Measurements from ENCODE around the gene ETV1. TPM values are rescaled to one million over a fixed set of nuclear protein-coding genes. Genes with fewer than 3 reads are reported as not detected.

ETV1 gene
- total RNA-seq, 1 experiment from 2014 or later = 7.4 TPM

GRCh38 chr7:13856012-13856411, 133.5 kb downstream of the ETV1 start:
- TF ChIP-seq, protein P1, sequence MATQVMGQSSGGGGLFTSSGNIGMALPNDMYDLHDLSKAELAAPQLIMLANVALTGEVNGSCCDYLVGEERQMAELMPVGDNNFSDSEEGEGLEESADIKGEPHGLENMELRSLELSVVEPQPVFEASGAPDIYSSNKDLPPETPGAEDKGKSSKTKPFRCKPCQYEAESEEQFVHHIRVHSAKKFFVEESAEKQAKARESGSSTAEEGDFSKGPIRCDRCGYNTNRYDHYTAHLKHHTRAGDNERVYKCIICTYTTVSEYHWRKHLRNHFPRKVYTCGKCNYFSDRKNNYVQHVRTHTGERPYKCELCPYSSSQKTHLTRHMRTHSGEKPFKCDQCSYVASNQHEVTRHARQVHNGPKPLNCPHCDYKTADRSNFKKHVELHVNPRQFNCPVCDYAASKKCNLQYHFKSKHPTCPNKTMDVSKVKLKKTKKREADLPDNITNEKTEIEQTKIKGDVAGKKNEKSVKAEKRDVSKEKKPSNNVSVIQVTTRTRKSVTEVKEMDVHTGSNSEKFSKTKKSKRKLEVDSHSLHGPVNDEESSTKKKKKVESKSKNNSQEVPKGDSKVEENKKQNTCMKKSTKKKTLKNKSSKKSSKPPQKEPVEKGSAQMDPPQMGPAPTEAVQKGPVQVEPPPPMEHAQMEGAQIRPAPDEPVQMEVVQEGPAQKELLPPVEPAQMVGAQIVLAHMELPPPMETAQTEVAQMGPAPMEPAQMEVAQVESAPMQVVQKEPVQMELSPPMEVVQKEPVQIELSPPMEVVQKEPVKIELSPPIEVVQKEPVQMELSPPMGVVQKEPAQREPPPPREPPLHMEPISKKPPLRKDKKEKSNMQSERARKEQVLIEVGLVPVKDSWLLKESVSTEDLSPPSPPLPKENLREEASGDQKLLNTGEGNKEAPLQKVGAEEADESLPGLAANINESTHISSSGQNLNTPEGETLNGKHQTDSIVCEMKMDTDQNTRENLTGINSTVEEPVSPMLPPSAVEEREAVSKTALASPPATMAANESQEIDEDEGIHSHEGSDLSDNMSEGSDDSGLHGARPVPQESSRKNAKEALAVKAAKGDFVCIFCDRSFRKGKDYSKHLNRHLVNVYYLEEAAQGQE (IDR thresholded peaks at IDR 0.05; ENCODE audit: insufficient read depth in 1 of 2, low read depth in 2 of 2, low read length in 1 of 2) = no peak
- no peak for TF ChIP-seq SIN3A (IDR thresholded peaks at IDR 0.05; ENCODE audit: borderline replicate concordance, insufficient read depth, low read depth, low read length)
- TF ChIP-seq TCF7L2 (IDR thresholded peaks at IDR 0.05; ENCODE audit: low read depth, low read length) = no peak
- TF ChIP-seq POLR2AphosphoS5 (IDR thresholded peaks at IDR 0.05; ENCODE audit: low read depth, low read length) = no peak
- TF ChIP-seq, protein P2, sequence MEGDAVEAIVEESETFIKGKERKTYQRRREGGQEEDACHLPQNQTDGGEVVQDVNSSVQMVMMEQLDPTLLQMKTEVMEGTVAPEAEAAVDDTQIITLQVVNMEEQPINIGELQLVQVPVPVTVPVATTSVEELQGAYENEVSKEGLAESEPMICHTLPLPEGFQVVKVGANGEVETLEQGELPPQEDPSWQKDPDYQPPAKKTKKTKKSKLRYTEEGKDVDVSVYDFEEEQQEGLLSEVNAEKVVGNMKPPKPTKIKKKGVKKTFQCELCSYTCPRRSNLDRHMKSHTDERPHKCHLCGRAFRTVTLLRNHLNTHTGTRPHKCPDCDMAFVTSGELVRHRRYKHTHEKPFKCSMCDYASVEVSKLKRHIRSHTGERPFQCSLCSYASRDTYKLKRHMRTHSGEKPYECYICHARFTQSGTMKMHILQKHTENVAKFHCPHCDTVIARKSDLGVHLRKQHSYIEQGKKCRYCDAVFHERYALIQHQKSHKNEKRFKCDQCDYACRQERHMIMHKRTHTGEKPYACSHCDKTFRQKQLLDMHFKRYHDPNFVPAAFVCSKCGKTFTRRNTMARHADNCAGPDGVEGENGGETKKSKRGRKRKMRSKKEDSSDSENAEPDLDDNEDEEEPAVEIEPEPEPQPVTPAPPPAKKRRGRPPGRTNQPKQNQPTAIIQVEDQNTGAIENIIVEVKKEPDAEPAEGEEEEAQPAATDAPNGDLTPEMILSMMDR (IDR thresholded peaks at IDR 0.05) = no peak
- Histone ChIP-seq H3K27me3 (ENCODE audit: control insufficient read depth, insufficient read depth, low read length) (no peaks in the 10 kb centered on the region), H3K9me3 (ENCODE audit: control insufficient read depth, insufficient read depth, low read depth, low read length) (no peaks in the 10 kb centered on the region), H3K27ac (ENCODE audit: low read length) (no peak overlapping the region), H3K4me3 (ENCODE audit: low read depth in 2 of 2, low read length in 2 of 2) (no peak overlapping the region), H3K36me3 (ENCODE audit: control insufficient read depth, insufficient read depth, low read length) (no peaks in the 10 kb centered on the region), H3K4me1 (ENCODE audit: control insufficient read depth, insufficient read depth, low read length) (no peaks in the 10 kb centered on the region)
- POLR2A ChIA-PET = no interaction called here
- CTCF ChIA-PET = no interaction called here
- intact Hi-C loops (cut with micrococcal nuclease; ENCODE audit: unreplicated experiment) = no loop called here
- ATAC-seq = no peak
- BruUV-seq (replicated peaks) = no TSS peak
- in situ Hi-C loops (cut with HindIII; ENCODE audit: low pct_unique_long_range_greater_than_20kb, low sequenced_read_pairs) = no loop called here
- no peak for DNase-seq (ENCODE audit: low read depth, low spot score)

GRCh38 chr7:13852281-13852968, 137.0 kb downstream of the ETV1 start:
- BruUV-seq (replicated peaks) = no TSS peak
- ChIA-PET CTCF (no interaction called here), POLR2A (no interaction called here)
- in situ Hi-C loops (cut with HindIII; ENCODE audit: low pct_unique_long_range_greater_than_20kb, low sequenced_read_pairs) (no loop called here), intact Hi-C loops (cut with micrococcal nuclease; ENCODE audit: unreplicated experiment) (no loop called here)
- TF ChIP-seq, protein P2 (IDR thresholded peaks at IDR 0.05) = no peak
- TF ChIP-seq TCF7L2 (IDR thresholded peaks at IDR 0.05; ENCODE audit: low read depth, low read length) = no peak
- no peak for TF ChIP-seq POLR2AphosphoS5 (IDR thresholded peaks at IDR 0.05; ENCODE audit: low read depth, low read length)
- no peak for TF ChIP-seq SIN3A (IDR thresholded peaks at IDR 0.05; ENCODE audit: borderline replicate concordance, insufficient read depth, low read depth, low read length)
- ATAC-seq (no peak), DNase-seq (ENCODE audit: low read depth, low spot score) (no peak)
- H3K4me3 ChIP-seq (ENCODE audit: low read depth in 2 of 2, low read length in 2 of 2) = no peak overlapping the region
- H3K27me3 ChIP-seq (ENCODE audit: control insufficient read depth, insufficient read depth, low read length) = no peaks in the 10 kb centered on the region
- H3K4me1 ChIP-seq (ENCODE audit: control insufficient read depth, insufficient read depth, low read length) = peaks cover 10% of the 10 kb centered on the region
- no peak overlapping the region for H3K27ac ChIP-seq (ENCODE audit: low read length)
- no peaks in the 10 kb centered on the region for H3K36me3 ChIP-seq (ENCODE audit: control insufficient read depth, insufficient read depth, low read length)
- no peaks in the 10 kb centered on the region for H3K9me3 ChIP-seq (ENCODE audit: control insufficient read depth, insufficient read depth, low read depth, low read length)

Data from Panc1 (cell line).